AG10803 (cell line): ENCODE data around the gene LGALS7.

Source experiments
- DNase-seq: peaks from one replicate; pipeline ENCODE4 v3.0.0; 2010; ENCODE audit warnings: low read depth
- H3K4me3 ChIP-seq: 2 replicates; pipeline ENCODE4 v1.5.1; 2011; ENCODE audit warnings: mild to moderate bottlenecking, low read length, control low read depth
- CTCF ChIP-seq: conservative IDR thresholded peaks from 2 replicates; pipeline ENCODE4 v1.5.1; 2011; ENCODE audit warnings: mild to moderate bottlenecking, low read length, control low read depth, inconsistent platforms

The LGALS7 gene

GRCh38 chr19:38742296-38742695 is 31.0 kb downstream of the LGALS7 start:
- TF ChIP-seq CTCF: no peak

GRCh38 chr19:38741670-38742069 is 31.6 kb downstream of the LGALS7 start:
- DNase-seq: no peak
- TF ChIP-seq CTCF: no peak
- H3K4me3 ChIP-seq: no peak overlapping the region

More at GRCh38 chr19:38742296-38742695, 31.0 kb downstream of the LGALS7 start:
- no peak overlapping the region for H3K4me3 ChIP-seq
- no peak for DNase-seq

- H3K4me3 ChIP-seq: no peak overlapping the region
- no peak for DNase-seq
- TF ChIP-seq CTCF: no peak
Measured at GRCh38 chr19:38740932-38741331, 32.4 kb downstream of the LGALS7 start.

GRCh38 chr19:38740257-38740592 is 33.1 kb downstream of the LGALS7 start:
- no peak for DNase-seq
- no peak for TF ChIP-seq CTCF
- no peak overlapping the region for H3K4me3 ChIP-seq

- no peak overlapping the region for H3K4me3 ChIP-seq
- no peak for DNase-seq
- no peak for TF ChIP-seq CTCF
Measured at GRCh38 chr19:38739440-38740256, 33.7 kb downstream of the LGALS7 start.

GRCh38 chr19:38737921-38738737 is 35.2 kb downstream of the LGALS7 start:
- TF ChIP-seq CTCF: no peak
- DNase-seq: no peak
- H3K4me3 ChIP-seq: no peak overlapping the region

GRCh38 chr19:38737281-38737865 is 35.9 kb downstream of the LGALS7 start:
- TF ChIP-seq CTCF: no peak
- no peak overlapping the region for H3K4me3 ChIP-seq
- no peak for DNase-seq
